Measurements from ENCODE around the gene PANX1. TPM values are rescaled to one million over a fixed set of nuclear protein-coding genes. Genes with fewer than 3 reads are reported as not detected.

PANX1 gene
- total and polyA plus RNA-seq, 10 of the 15 experiments (the other 5 are each of a cell fraction or from before 2014, with no cell fraction given): 3.3 to 18.7 (median 14.4) TPM

Other genes starting within 250 kb of the PANX1 start
- gene HEPHL1, start 107.5 kb upstream of the PANX1 start, total RNA-seq (2014; rRNA removed): not detected in 2 replicates
- gene HEPHL1, start 107.5 kb upstream of the PANX1 start, total RNA-seq (2014; rRNA removed; fragmentation: Illumina TruSeq; extraction: Trizol): not detected in 2 replicates
- gene HEPHL1, start 107.5 kb upstream of the PANX1 start, total RNA-seq (2021): not detected in 2 replicates
- gene HEPHL1, start 107.5 kb upstream of the PANX1 start, polyA plus RNA-seq (2011; rRNA removed): not detected in 2 replicates
- gene HEPHL1, start 107.5 kb upstream of the PANX1 start, polyA plus RNA-seq (2014; fragmentation: Illumina TruSeq; extraction: Trizol): not detected in 2 replicates
- gene HEPHL1, start 107.5 kb upstream of the PANX1 start, polyA plus RNA-seq (2014; fragmentation: Nextera tagmentation; extraction: Ambion mirVana): under 1 TPM; 0.02 to 0.08 TPM
- not detected in 2 replicates for gene HEPHL1, start 107.5 kb upstream of the PANX1 start, polyA plus RNA-seq (2014; rRNA removed)
- under 1 TPM; 0.04 to 0.05 TPM for gene HEPHL1, start 107.5 kb upstream of the PANX1 start, polyA plus RNA-seq (2016; fragmentation: Nextera tagmentation; extraction: Ambion mirVana)
- not detected in 2 replicates for gene IZUMO1R, start 175.7 kb downstream of the PANX1 start, total RNA-seq (2014; rRNA removed)
- not detected in 2 replicates for gene IZUMO1R, start 175.7 kb downstream of the PANX1 start, total RNA-seq (2014; rRNA removed; fragmentation: Illumina TruSeq; extraction: Trizol)
- gene IZUMO1R, start 175.7 kb downstream of the PANX1 start, total RNA-seq (2021): not detected in 2 replicates
- gene IZUMO1R, start 175.7 kb downstream of the PANX1 start, polyA plus RNA-seq (2011; rRNA removed): not detected in 2 replicates
- gene IZUMO1R, start 175.7 kb downstream of the PANX1 start, polyA plus RNA-seq (2014; fragmentation: Illumina TruSeq; extraction: Trizol): not detected in 2 replicates
- not detected for gene IZUMO1R, start 175.7 kb downstream of the PANX1 start, polyA plus RNA-seq (2014; fragmentation: Nextera tagmentation; extraction: Ambion mirVana)
- gene IZUMO1R, start 175.7 kb downstream of the PANX1 start, polyA plus RNA-seq (2014; rRNA removed): not detected in 2 replicates
- gene IZUMO1R, start 175.7 kb downstream of the PANX1 start, polyA plus RNA-seq (2016; fragmentation: Nextera tagmentation; extraction: Ambion mirVana): not detected